GM13976 (cell line): ENCODE measurements around the gene FBXO47.
"Not testable (repeated sequence)": the region's sequence is repeated elsewhere in the genome, so short reads cannot be mapped to it uniquely, and the experiment has no call there.

Experiments
- DNase-seq: peaks from one replicate; pipeline ENCODE4 v3.0.0; 2012; ENCODE audit warnings: low spot score
- in situ Hi-C: fragments of 300-500 bp; cut with MboI; formaldehyde crosslinking; loops from one replicate; pipeline ENCODE4 v1.12.0; 2022; ENCODE audit warnings: low sequenced_read_pairs, mixed read lengths, inconsistent platforms; ENCODE audit not compliant: unreplicated experiment
- TF ChIP-seq, protein P1 (sequence below): IDR thresholded peaks from 2 replicates; pipeline ENCODE4 v1.5.1; 2012; ENCODE audit warnings: borderline replicate concordance, mild to moderate bottlenecking; ENCODE audit not compliant: insufficient read depth; ENCODE audit errors: extremely low read depth, missing control alignments, control extremely low read depth

Gene FBXO47

DNA sequence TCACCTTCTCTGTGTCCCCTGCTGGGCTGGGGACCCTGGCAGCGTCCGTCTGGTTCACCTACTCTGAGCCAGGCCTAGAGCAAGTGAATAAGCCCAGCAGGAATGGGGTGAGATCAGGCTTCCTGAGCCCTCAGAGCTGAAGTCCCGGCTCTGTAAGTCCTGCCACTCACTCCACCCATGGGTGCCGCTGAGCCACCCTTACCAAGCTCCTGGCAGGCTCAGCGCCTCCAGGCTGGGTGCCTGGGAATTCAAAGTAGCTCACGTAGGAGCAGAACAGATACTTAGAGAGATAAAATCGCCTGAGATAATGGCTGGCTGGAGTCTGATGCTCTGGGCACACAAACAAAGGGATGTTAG is 51.6 kb downstream of the FBXO47 start:
- in situ Hi-C loops, result no loop called here
- no peak for DNase-seq
- TF ChIP-seq, protein P1, sequence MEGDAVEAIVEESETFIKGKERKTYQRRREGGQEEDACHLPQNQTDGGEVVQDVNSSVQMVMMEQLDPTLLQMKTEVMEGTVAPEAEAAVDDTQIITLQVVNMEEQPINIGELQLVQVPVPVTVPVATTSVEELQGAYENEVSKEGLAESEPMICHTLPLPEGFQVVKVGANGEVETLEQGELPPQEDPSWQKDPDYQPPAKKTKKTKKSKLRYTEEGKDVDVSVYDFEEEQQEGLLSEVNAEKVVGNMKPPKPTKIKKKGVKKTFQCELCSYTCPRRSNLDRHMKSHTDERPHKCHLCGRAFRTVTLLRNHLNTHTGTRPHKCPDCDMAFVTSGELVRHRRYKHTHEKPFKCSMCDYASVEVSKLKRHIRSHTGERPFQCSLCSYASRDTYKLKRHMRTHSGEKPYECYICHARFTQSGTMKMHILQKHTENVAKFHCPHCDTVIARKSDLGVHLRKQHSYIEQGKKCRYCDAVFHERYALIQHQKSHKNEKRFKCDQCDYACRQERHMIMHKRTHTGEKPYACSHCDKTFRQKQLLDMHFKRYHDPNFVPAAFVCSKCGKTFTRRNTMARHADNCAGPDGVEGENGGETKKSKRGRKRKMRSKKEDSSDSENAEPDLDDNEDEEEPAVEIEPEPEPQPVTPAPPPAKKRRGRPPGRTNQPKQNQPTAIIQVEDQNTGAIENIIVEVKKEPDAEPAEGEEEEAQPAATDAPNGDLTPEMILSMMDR, result no peak

DNA sequence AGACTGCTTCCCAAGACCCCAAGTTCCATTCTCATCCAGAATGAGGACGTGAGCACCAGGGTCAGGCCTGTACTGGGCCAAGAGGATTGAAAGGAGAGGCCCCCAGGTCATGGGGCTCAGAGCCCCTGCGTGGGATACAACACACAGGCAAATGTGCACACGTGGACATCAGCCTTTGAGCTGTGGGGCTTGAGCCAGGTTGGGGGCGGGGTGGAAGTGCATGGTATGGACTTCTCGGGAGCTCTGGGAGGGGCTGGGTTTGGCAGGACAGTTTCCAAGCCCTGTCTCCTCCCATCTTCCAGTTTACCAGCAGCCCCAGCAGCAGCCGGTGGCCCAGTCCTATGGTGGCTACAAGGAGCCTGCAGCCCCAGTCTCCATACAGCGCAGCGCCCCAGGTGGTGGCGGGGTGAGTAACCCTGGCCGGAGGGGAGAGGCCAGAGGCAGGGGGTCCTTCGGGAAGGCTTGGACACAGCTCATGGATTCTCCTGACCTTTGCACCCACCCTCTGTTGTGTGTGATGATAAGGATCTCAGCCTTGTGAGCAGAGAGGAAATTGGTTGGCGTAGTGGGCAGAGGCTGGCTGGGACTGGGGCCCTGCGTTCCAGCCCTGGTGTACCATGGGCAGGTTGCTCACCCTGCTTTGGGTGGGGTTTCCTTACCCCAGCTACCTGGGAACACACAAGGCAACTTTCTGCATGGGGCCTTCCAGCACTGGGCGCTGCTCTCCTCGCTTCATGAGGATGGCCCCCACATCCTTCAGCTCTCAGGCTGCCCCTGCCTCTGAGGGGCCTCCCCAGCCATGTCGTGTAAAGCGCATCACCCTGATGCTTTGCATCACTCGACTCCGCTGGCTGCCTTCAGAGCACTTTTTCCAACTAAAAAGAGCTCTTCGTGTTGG is 52.2 kb downstream of the FBXO47 start:
- in situ Hi-C loops, result no loop called here
- TF ChIP-seq, protein P1, result no peak
- DNase-seq, result no peak

- in situ Hi-C loops, result no loop called here
- TF ChIP-seq, protein P1, result no peak
- peak; percentile 16 for DNase-seq
Observed at GRCh38 chr17:38912221-38912813, 54.9 kb downstream of the FBXO47 start.

- DNase-seq, in situ Hi-C loops: not testable (repeated sequence)
Observed at GRCh38 chr17:38911731-38912081, 55.5 kb downstream of the FBXO47 start.

DNA sequence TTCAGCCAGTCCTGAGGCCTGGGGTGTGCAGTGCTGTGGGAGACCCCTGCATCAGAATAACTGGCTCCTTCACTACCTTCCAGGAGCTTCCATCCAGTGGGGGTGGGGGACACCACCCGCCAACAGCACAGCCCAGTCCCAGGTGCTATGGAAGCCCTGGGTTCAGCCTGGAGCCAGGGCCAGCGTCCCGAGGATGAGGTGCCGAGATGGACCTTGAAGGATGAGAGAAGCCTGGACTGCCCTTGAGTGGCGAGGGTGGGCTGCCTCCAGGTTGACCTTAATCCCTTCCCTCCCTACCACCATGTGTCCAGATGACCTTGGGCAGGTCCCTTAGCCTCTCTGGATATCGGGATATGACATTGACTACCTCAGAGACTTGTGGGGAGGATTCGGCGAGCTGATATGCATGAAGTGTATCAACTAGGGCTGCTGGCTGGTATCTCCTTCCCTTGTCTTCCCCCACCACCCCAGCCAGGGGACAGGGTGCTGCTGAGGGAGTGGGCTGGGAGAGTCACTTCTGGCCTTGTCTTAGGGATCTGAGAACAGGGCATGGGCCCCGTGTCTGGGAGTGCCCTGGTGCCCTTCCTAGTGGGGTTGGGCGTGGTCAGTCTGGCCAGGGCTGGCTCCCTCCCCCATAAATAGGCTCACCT is 56.0 kb downstream of the FBXO47 start:
- TF ChIP-seq, protein P1, result no peak
- peak; percentile 23 for DNase-seq
- in situ Hi-C loops, result no loop called here

- in situ Hi-C loops, result no loop called here
- no peak for DNase-seq
- TF ChIP-seq, protein P1, result no peak
Observed at GRCh38 chr17:38910325-38910724, 56.9 kb downstream of the FBXO47 start.
